H1 (cell line): ENCODE results near the gene PLEKHH2.

ENCODE experiments used
- CTCF ChIP-seq, 3 experiments: IDR thresholded peaks; 1 replicate in 2 of 3; 2 replicates in 1 of 3; pipeline versions ENCODE4 v1.5.1 to v1.6.1; 2011; ENCODE audit warnings: low read length in 3 of 3, mild to moderate bottlenecking in 3 of 3, inconsistent platforms in 2 of 3, low read depth in 1 of 3, moderate library complexity in 1 of 3; ENCODE audit not compliant: insufficient read depth in 1 of 3; ENCODE audit errors: control extremely low read depth in 1 of 3
- EZH2 ChIP-seq: fragments of 200-600 bp; sonication (generic); IDR thresholded peaks from 2 replicates; pipeline ENCODE4 v1.7.1; 2012; ENCODE audit warnings: low read depth, mild to moderate bottlenecking, moderate library complexity, low read length, inconsistent platforms; ENCODE audit not compliant: severe bottlenecking
- HDAC2 ChIP-seq, 2 experiments: fragments of 300-600 bp in 1 of 2; sonication (generic) in 1 of 2; IDR thresholded peaks; 2 replicates each; pipeline ENCODE4 v1.6.1; 2011 to 2012; ENCODE audit warnings: low read depth in 2 of 2, low read length in 2 of 2, mild to moderate bottlenecking in 2 of 2, moderate library complexity in 2 of 2, borderline replicate concordance in 1 of 2, inconsistent platforms in 1 of 2
- HDAC6 ChIP-seq: IDR thresholded peaks from one replicate; pipeline ENCODE4 v1.7.1; 2012; ENCODE audit warnings: low read depth, mild to moderate bottlenecking, inconsistent platforms, low read length, moderate library complexity
- JUN ChIP-seq: IDR thresholded peaks from 2 replicates; pipeline ENCODE4 v1.6.1; 2011; ENCODE audit warnings: low read depth, mild to moderate bottlenecking, improper control_type of control experiment, low read length
- POLR2A ChIP-seq, 2 experiments: IDR thresholded peaks; 1 replicate in 1 of 2; 2 replicates in 1 of 2; pipeline ENCODE4 v1.6.1; 2011; ENCODE audit warnings: low read depth in 2 of 2, low read length in 2 of 2, mild to moderate bottlenecking in 2 of 2; ENCODE audit errors: control extremely low read depth in 1 of 2
- POLR2AphosphoS5 ChIP-seq: IDR thresholded peaks from 2 replicates; pipeline ENCODE4 v1.6.1; 2011; ENCODE audit warnings: low read depth, low read length
- RBBP5 ChIP-seq: IDR thresholded peaks from 2 replicates; pipeline ENCODE4 v1.7.1; 2012; ENCODE audit warnings: low read depth, mild to moderate bottlenecking, inconsistent platforms, low read length, moderate library complexity, borderline replicate concordance
- TAF1 ChIP-seq: IDR thresholded peaks from 2 replicates; pipeline ENCODE4 v1.6.1; 2011; ENCODE audit warnings: mild to moderate bottlenecking, low read depth, low read length
- YY1 ChIP-seq: IDR thresholded peaks from 2 replicates; pipeline ENCODE4 v1.6.1; 2011; ENCODE audit warnings: low read depth, mild to moderate bottlenecking, low read length

GRCh38 chr2:43758739-43759138 is 121.7 kb downstream of the PLEKHH2 start:
- TF ChIP-seq YY1 (no peak), RBBP5 (no peak), HDAC2 (IDR thresholded peaks at IDR 0.05; ENCODE audit: borderline replicate concordance in 1 of 2, low read depth in 2 of 2, low read length in 2 of 2) (no peak), HDAC6 (no peak), POLR2A (IDR thresholded peaks at IDR 0.05; ENCODE audit: control extremely low read depth in 1 of 2, low read depth in 2 of 2, low read length in 2 of 2) (no peak), POLR2AphosphoS5 (no peak), TAF1 (no peak), CTCF (IDR thresholded peaks at IDR 0.05; ENCODE audit: control extremely low read depth in 1 of 3, insufficient read depth in 1 of 3, low read depth in 1 of 3, low read length in 3 of 3) (no peak), EZH2 (no peak), JUN (no peak)
